Nephron progenitor cell (in vitro differentiated cells): ENCODE measurements around the gene SLC43A2.
"Not testable (repeated sequence)": the region's sequence is repeated elsewhere in the genome, so short reads cannot be mapped to it uniquely, and the experiment has no call there.

ENCODE experiments used
- DNase-seq: peaks from one replicate; pipeline ENCODE4 v3.0.0; 2021
- H3K27ac Mint-ChIP-seq: 2 replicates; pipeline ENCODE4 v1.8.0; 2021; ENCODE audit warnings: mild to moderate bottlenecking, moderate library complexity, mixed read lengths
- H3K27me3 Mint-ChIP-seq: 2 replicates; pipeline ENCODE4 v1.8.0; 2021; ENCODE audit warnings: mild to moderate bottlenecking, low read depth, mixed read lengths; ENCODE audit not compliant: poor library complexity
- H3K36me3 Mint-ChIP-seq: 2 replicates; pipeline ENCODE4 v1.8.0; 2021; ENCODE audit warnings: low read depth, mixed read lengths
- H3K4me1 Mint-ChIP-seq: 2 replicates; pipeline ENCODE4 v1.8.0; 2021; ENCODE audit warnings: mixed read lengths
- H3K4me3 Mint-ChIP-seq: 2 replicates; pipeline ENCODE4 v1.8.0; 2021; ENCODE audit warnings: mild to moderate bottlenecking, moderate library complexity, mixed read lengths
- H3K9me3 Mint-ChIP-seq: 2 replicates; pipeline ENCODE4 v1.8.0; 2021; ENCODE audit warnings: mild to moderate bottlenecking, moderate library complexity, mixed read lengths
- TF ChIP-seq, protein P1 (sequence below): fragments of 200-600 bp; sonication (generic); IDR thresholded peaks from 2 replicates; pipeline ENCODE4 v1.5.0; 2021; ENCODE audit warnings: antibody characterized with exemption

Gene SLC43A2

GRCh38 chr17:1627982-1628855 lies at the start of gene SLC43A2:
SLC43A2 (minus strand) TSS chr17:1628834; CDS start chr17:1627874, 960 bp downstream.
- Mint-ChIP-seq H3K27me3 (peaks cover 53% of the 10 kb centered on the region), H3K4me3 (peak within 1 kb of the TSS; percentile 84), H3K36me3 (no peaks in the 10 kb centered on the region), H3K4me1 (peaks cover 27% of the 10 kb centered on the region), H3K27ac (peak within 1 kb of the TSS; percentile 74), H3K9me3 (no peaks in the 10 kb centered on the region)
- DNase-seq, result peak; percentile 85
- TF ChIP-seq, protein P1, sequence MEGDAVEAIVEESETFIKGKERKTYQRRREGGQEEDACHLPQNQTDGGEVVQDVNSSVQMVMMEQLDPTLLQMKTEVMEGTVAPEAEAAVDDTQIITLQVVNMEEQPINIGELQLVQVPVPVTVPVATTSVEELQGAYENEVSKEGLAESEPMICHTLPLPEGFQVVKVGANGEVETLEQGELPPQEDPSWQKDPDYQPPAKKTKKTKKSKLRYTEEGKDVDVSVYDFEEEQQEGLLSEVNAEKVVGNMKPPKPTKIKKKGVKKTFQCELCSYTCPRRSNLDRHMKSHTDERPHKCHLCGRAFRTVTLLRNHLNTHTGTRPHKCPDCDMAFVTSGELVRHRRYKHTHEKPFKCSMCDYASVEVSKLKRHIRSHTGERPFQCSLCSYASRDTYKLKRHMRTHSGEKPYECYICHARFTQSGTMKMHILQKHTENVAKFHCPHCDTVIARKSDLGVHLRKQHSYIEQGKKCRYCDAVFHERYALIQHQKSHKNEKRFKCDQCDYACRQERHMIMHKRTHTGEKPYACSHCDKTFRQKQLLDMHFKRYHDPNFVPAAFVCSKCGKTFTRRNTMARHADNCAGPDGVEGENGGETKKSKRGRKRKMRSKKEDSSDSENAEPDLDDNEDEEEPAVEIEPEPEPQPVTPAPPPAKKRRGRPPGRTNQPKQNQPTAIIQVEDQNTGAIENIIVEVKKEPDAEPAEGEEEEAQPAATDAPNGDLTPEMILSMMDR, result no peak

GRCh38 chr17:1676401-1676800 lies 47.8 kb upstream of the SLC43A2 start:
- no peak overlapping the region for H3K4me3 Mint-ChIP-seq

GRCh38 chr17:1673041-1673785 lies 44.6 kb upstream of the SLC43A2 start:
- Mint-ChIP-seq H3K27ac (no peak overlapping the region), H3K27me3 (peaks cover 4% of the 10 kb centered on the region), H3K4me1 (no peaks in the 10 kb centered on the region), H3K36me3 (peaks cover 91% of the 10 kb centered on the region), H3K9me3 (no peaks in the 10 kb centered on the region), H3K4me3 (no peak overlapping the region)
- TF ChIP-seq, protein P1, result no peak
- no peak for DNase-seq

More at GRCh38 chr17:1676401-1676800, 47.8 kb upstream of the SLC43A2 start:
- Mint-ChIP-seq H3K4me1 (no peaks in the 10 kb centered on the region), H3K36me3 (peaks cover 91% of the 10 kb centered on the region), H3K9me3 (no peaks in the 10 kb centered on the region), H3K27ac (peak overlapping the region; percentile 51), H3K27me3 (no peaks in the 10 kb centered on the region)
- DNase-seq, result no peak
- TF ChIP-seq, protein P1, result no peak

GRCh38 chr17:1663934-1664333 lies 35.3 kb upstream of the SLC43A2 start:
- not testable (repeated sequence) for H3K27ac Mint-ChIP-seq, H3K27me3 Mint-ChIP-seq
- H3K36me3 Mint-ChIP-seq, result peaks cover 92% of the 10 kb centered on the region

GRCh38 chr17:1661045-1661444 lies 32.4 kb upstream of the SLC43A2 start:
- TF ChIP-seq, protein P1, result no peak
- H3K4me3 Mint-ChIP-seq, result no peak overlapping the region
- H3K27ac Mint-ChIP-seq, result no peak overlapping the region
- no peak for DNase-seq
- peaks cover 93% of the 10 kb centered on the region for H3K36me3 Mint-ChIP-seq
- no peaks in the 10 kb centered on the region for H3K9me3 Mint-ChIP-seq
- no peaks in the 10 kb centered on the region for H3K4me1 Mint-ChIP-seq
- H3K27me3 Mint-ChIP-seq, result peaks cover 3% of the 10 kb centered on the region

More at GRCh38 chr17:1663934-1664333, 35.3 kb upstream of the SLC43A2 start:
- H3K9me3 Mint-ChIP-seq, H3K4me1 Mint-ChIP-seq, H3K4me3 Mint-ChIP-seq, DNase-seq: not testable (repeated sequence)

DNA sequence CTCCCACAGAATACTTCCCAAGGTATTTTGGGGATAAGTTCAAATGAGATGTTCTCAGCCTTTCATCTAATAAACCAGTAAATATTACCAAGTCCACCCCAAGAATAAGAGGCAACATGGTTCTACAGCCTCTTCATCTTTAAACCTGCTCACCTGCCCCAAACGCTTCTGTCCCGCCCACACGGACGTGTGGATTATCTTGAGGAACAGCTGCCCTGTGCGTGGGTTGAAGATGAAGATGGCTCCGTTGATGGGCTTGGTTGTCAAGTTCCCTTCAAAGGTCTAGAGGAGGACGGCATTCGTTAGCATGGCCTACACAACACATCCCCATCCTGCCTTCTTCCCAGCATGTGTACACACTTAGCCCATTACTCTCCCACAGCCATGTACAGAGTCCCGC lies 29.5 kb upstream of the SLC43A2 start:
- H3K27ac Mint-ChIP-seq, result no peak overlapping the region
- H3K27me3 Mint-ChIP-seq, result peaks cover 3% of the 10 kb centered on the region
- no peak overlapping the region for H3K4me3 Mint-ChIP-seq
- H3K9me3 Mint-ChIP-seq, result no peaks in the 10 kb centered on the region
- no peaks in the 10 kb centered on the region for H3K4me1 Mint-ChIP-seq
- TF ChIP-seq, protein P1, result no peak
- DNase-seq, result no peak
- H3K36me3 Mint-ChIP-seq, result peaks cover 86% of the 10 kb centered on the region
